ENCODE measurements around the gene ELMOD1. TPM values are rescaled to one million over a fixed set of nuclear protein-coding genes. Genes with fewer than 3 reads are reported as not detected.

ELMOD1 gene
- total RNA-seq, 4 donors from 2014 or later: not detected

DNA sequence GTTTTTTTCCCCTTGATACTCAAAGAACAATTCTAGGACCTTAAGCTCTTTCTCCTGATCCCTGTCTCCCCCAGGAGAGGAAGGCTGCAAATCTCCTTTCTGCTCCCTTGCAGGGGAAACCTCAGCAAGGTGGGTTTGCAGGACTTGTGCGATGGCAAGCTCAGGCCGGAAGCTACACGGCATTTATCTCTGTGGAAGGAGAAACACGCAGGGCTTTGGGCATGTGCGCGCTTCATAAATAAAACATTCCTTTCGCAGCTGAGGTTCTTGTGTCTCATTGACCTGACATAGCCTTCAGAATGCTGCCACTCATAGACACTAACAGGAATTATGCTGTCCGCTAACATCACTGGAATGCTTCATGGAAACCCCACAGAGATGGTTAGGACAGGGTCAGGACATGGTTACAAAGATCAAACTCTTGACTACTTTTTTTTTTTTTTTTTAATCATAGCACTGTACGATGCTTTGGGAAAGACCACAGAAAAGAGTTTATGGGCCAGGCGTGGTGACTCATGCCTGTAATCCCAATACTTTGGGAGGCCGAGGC lies 78.3 kb downstream of the ELMOD1 start:
- TF ChIP-seq POLR2A (IDR thresholded peaks at IDR 0.05): no peak
- TF ChIP-seq, protein P1, sequence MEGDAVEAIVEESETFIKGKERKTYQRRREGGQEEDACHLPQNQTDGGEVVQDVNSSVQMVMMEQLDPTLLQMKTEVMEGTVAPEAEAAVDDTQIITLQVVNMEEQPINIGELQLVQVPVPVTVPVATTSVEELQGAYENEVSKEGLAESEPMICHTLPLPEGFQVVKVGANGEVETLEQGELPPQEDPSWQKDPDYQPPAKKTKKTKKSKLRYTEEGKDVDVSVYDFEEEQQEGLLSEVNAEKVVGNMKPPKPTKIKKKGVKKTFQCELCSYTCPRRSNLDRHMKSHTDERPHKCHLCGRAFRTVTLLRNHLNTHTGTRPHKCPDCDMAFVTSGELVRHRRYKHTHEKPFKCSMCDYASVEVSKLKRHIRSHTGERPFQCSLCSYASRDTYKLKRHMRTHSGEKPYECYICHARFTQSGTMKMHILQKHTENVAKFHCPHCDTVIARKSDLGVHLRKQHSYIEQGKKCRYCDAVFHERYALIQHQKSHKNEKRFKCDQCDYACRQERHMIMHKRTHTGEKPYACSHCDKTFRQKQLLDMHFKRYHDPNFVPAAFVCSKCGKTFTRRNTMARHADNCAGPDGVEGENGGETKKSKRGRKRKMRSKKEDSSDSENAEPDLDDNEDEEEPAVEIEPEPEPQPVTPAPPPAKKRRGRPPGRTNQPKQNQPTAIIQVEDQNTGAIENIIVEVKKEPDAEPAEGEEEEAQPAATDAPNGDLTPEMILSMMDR (IDR thresholded peaks at IDR 0.05): no peak
- no peak overlapping the region for H3K27ac ChIP-seq
- 86 to 92% methylated on average over 11 of the region's 11 CpGs for WGBS, 2 donors
- no peak for DNase-seq
- no peaks in the 10 kb centered on the region for H3K36me3 ChIP-seq
- no peak overlapping the region for H3K4me3 ChIP-seq (replicated peaks in 1 of 3)
- H3K27me3 ChIP-seq: no peaks in the 10 kb centered on the region
- intact Hi-C loops (cut with DNase I): no loop called here
- H3K9me3 ChIP-seq: no peaks in the 10 kb centered on the region
- no peaks in the 10 kb centered on the region for H3K4me1 ChIP-seq

DNA sequence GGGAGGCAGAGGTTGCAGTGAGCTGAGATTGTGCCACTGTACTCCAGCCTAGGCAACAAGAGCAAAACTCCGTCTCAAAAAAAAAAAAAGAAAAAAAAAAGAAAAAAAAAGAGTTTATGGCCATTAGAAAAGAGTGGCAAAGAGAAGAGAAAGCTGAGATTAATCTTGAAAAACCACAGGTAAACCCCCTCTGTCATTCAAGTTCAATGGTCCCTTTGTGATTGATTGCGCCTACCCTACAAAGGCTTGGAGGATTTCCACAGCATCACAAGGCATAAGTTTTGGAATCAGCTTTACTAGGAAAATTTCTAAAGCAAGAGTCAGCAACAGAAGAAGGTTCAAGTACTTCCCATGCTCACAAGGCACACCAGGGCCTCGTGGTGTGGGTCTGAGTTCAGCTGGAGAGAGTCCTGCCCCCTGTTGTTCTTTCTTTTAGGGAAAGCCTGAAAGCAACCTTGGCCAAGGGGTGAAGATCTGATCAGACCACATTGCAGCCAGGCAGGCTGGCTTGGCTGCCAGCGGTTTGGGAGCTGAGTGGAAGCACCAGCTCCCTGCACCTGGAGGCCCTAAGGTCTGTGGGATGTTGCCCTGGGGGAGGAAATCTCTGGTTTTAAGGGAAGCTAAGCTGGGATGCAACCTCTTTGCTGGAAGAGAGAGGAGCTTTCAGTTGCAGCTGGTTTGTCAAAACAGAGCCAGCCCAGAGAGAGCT lies 79.1 kb downstream of the ELMOD1 start:
- Histone ChIP-seq H3K4me3 (replicated peaks in 1 of 3) (no peak overlapping the region), H3K4me1 (no peaks in the 10 kb centered on the region), H3K27me3 (no peaks in the 10 kb centered on the region), H3K36me3 (no peaks in the 10 kb centered on the region), H3K27ac (no peak overlapping the region), H3K9me3 (no peaks in the 10 kb centered on the region)
- DNase-seq: no peak
- 64 to 74% methylated on average over 3 to 4 of the region's 4 CpGs for WGBS, 2 donors
- intact Hi-C loops (cut with DNase I): no loop called here
- TF ChIP-seq, protein P1 (IDR thresholded peaks at IDR 0.05): no peak
- TF ChIP-seq POLR2A (IDR thresholded peaks at IDR 0.05): no peak

DNA sequence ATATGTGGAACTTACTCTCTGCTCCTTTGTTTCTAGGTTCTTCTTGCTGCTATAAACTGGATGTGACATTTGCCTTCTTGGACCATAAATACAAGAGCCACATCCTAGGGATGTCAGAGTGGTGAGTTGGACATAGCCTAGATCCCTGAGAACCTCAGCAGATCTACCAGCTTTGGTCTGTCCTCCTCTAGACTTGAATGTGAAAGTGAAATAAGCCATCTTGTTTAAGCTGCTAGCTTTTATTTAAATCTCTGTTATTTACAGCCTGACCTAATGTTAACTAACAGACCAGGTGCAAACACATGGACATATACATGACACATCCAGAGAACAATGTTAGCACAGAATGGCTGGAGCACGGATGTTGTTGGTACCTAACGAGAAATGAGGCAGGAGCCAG lies 85.0 kb downstream of the ELMOD1 start:
- H3K27me3 ChIP-seq: no peaks in the 10 kb centered on the region
- no peak overlapping the region for H3K27ac ChIP-seq
- WGBS, 2 donors: 93 to 96% methylated on average over 2 of the region's 2 CpGs
- H3K36me3 ChIP-seq: no peaks in the 10 kb centered on the region
- no peaks in the 10 kb centered on the region for H3K9me3 ChIP-seq
- H3K4me3 ChIP-seq (replicated peaks in 1 of 3): no peak overlapping the region
- TF ChIP-seq, protein P1 (IDR thresholded peaks at IDR 0.05): no peak
- TF ChIP-seq POLR2A (IDR thresholded peaks at IDR 0.05): no peak
- intact Hi-C loops (cut with DNase I): no loop called here
- H3K4me1 ChIP-seq: no peaks in the 10 kb centered on the region
- no peak for DNase-seq

DNA sequence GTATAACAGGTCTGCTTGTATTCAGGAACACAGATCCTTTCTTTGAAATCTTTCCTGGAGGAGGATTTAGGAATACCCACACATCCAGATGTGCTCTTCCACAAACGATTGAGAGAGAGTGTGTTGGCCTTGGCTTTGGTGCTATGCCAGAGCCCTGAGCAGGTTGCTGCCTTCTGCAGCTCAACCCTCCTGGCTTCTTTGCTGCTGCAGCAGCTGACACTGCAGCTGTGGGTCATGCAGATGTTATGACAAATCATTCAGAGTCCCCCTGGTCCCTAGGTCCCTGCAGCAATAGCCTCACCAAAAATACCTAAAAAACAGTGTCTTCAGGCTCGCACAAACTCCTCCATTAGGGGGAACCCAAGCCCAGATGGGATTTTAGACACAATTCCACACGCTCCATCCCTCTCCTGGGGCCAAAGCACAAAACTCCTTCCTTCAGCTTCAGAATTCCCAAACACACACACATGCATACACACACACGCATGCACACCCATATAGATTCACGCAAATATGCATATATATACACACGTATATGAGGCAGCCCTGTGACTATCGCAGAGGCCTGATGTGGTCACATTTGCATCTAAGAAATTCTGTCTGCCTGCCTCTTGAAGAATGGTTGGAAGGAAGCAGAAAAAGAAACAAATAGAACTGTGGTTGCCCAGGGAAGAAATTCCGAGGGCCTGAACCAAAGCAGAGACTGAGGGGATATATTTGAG lies 85.5 kb downstream of the ELMOD1 start:
- no peak for DNase-seq
- Histone ChIP-seq H3K27me3 (no peaks in the 10 kb centered on the region), H3K4me1 (no peaks in the 10 kb centered on the region), H3K4me3 (replicated peaks in 1 of 3) (no peak overlapping the region), H3K9me3 (no peaks in the 10 kb centered on the region), H3K27ac (no peak overlapping the region), H3K36me3 (no peaks in the 10 kb centered on the region)
- WGBS, 2 donors: 82 to 84% methylated on average over 8 of the region's 8 CpGs
- TF ChIP-seq, protein P1 (IDR thresholded peaks at IDR 0.05): no peak
- TF ChIP-seq POLR2A (IDR thresholded peaks at IDR 0.05): no peak
- intact Hi-C loops (cut with DNase I): no loop called here

Measured in thyroid gland (tissue), 4 donors.